LNCaP clone FGC (cell line): ENCODE results near the gene NXPH3.
A peak's percentile ranks its signal among the peaks of the same experiment; 100 is the strongest.

Source experiments
- DNase-seq: peaks from one replicate; pipeline ENCODE4 v3.0.0-alpha.2; 2011; ENCODE audit warnings: low read depth
- H3K4me3 ChIP-seq: 2 replicates; pipeline ENCODE4 v1.5.1; 2011; ENCODE audit warnings: mild to moderate bottlenecking, low read depth, low read length, control low read depth
- TF ChIP-seq, protein P1 (sequence below): IDR thresholded peaks from 2 replicates; pipeline ENCODE4 v1.5.1; 2012; ENCODE audit warnings: mild to moderate bottlenecking; ENCODE audit not compliant: control insufficient read depth, insufficient read depth; ENCODE audit errors: extremely low read depth

Gene NXPH3

GRCh38 chr17:49616601-49617131 is 41.0 kb downstream of the NXPH3 start:
- peak; percentile 41 for DNase-seq
- H3K4me3 ChIP-seq = no peak overlapping the region
- TF ChIP-seq, protein P1, sequence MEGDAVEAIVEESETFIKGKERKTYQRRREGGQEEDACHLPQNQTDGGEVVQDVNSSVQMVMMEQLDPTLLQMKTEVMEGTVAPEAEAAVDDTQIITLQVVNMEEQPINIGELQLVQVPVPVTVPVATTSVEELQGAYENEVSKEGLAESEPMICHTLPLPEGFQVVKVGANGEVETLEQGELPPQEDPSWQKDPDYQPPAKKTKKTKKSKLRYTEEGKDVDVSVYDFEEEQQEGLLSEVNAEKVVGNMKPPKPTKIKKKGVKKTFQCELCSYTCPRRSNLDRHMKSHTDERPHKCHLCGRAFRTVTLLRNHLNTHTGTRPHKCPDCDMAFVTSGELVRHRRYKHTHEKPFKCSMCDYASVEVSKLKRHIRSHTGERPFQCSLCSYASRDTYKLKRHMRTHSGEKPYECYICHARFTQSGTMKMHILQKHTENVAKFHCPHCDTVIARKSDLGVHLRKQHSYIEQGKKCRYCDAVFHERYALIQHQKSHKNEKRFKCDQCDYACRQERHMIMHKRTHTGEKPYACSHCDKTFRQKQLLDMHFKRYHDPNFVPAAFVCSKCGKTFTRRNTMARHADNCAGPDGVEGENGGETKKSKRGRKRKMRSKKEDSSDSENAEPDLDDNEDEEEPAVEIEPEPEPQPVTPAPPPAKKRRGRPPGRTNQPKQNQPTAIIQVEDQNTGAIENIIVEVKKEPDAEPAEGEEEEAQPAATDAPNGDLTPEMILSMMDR = no peak

DNA sequence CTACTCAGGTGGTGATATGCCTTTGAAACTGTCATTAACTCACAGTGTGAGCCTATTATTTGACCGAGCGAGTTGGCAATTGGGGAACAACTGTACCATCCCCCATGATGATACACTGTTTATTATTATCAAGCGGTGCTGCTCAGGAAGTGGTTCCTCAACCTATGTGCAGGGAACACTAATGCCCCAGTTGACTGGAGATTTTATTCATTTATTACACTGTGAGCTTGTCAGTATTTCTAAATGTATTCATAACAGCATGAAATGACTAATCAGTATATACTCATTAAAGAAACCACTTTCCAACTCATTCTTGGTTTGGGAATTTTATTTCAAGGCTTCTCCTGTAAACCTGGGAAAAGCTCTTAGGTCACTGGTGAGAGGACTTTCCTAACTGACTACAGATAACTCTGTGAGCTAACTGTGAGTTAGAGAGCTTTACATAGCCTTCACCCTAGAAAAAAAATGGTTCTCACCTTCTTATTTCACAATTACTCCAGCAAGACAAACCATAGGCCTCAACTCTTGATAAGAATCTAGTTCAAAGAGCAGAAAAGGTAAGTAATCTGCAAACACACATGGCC is 42.4 kb downstream of the NXPH3 start:
- TF ChIP-seq, protein P1 = no peak
- no peak for DNase-seq
- H3K4me3 ChIP-seq = no peak overlapping the region

GRCh38 chr17:49621420-49621819 is 45.7 kb downstream of the NXPH3 start:
- TF ChIP-seq, protein P1 = no peak
- no peak overlapping the region for H3K4me3 ChIP-seq
- DNase-seq = no peak

DNA sequence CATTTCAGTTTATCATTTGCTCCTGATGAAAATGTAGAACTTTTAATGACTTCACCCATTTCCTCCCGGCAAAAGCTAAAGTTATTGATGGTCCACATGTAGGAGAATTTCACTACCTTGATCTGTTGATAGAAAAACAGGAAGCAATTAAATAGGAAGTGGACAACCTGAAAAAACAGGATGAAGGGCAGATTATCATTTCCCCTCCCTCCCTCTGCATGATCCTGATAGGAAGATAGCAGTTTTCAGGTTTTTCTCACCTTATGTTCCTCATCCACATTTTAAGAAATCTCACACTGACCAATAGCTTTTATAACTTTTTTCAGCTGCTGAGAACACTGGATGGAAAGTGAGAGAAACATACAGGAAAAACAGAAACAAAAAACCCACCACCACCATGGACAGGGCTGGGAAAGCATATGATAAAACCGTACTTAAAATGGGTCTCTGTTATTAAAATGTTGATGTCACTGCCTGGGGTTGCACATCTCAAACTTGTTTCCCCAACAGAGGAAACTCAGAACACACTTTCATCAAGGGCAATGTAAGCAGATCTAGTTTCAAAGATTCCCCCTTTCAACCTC is 46.4 kb downstream of the NXPH3 start:
- DNase-seq = no peak
- TF ChIP-seq, protein P1 = no peak
- H3K4me3 ChIP-seq = no peak overlapping the region

GRCh38 chr17:49624896-49625295 is 49.2 kb downstream of the NXPH3 start:
- DNase-seq = no peak
- H3K4me3 ChIP-seq = no peak overlapping the region
- TF ChIP-seq, protein P1 = no peak

- TF ChIP-seq, protein P1 = no peak
- no peak for DNase-seq
- no peak overlapping the region for H3K4me3 ChIP-seq
Observed at GRCh38 chr17:49629447-49629846, 53.8 kb downstream of the NXPH3 start.

DNA sequence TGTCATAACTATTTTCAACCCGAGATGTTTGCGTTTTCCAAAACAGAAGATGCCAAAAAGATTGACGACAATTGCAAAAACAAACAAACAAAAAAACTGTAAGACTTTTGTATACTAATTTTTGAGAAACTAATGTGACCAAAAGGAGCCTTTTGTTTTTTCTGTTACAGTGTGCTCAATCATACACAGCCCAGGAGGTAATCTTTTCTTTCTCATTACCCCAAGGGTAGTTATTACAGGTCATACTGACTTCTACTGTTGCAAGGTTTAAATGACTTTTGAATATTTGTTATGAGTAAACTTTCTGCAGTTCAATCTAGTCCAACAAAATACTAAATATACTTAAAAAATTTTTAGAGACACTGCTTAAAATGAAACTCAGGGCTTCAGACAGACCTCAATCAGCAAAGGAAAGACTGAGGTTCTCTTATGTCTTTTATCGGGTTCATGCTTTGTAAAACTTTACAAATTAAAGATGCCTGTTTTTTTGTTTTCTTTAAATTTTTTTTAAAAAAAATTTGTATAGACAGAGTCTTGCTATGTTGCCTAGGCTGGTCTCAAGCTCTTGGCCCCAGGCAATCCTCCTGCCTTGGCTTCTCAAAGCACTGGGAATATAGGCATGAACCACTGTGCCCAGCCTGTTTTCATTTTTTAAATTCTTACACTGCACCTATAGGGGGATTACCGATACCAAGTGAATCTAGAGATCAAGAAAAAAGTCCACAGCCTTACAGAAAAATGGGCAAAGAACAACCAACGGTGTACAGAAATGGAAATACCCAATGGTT is 54.6 kb downstream of the NXPH3 start:
- H3K4me3 ChIP-seq = no peak overlapping the region
- DNase-seq = no peak
- TF ChIP-seq, protein P1 = no peak
